ENCODE results near the gene VEGFC. TPM values are rescaled to one million over a fixed set of nuclear protein-coding genes. Genes with fewer than 3 reads are reported as not detected.

The VEGFC gene
- total RNA-seq, 1 donor from 2014 or later: 1.6 TPM

- Mint-ChIP-seq H3K9me3 (no peaks in the 10 kb centered on the region), H3K4me1 (peaks cover 30% of the 10 kb centered on the region), H3K4me3 (peak overlapping the region; percentile 89), H3K36me3 (no peaks in the 10 kb centered on the region), H3K27ac (no peak overlapping the region), H3K27me3 (ENCODE audit: insufficient read depth, low read depth) (peaks cover 11% of the 10 kb centered on the region)
- H2AFZ ChIP-seq (replicated peaks): peak overlapping the region; percentile 90
- H3K27ac ChIP-seq: no peak overlapping the region
- H3K27me3 ChIP-seq: peaks cover 45% of the 10 kb centered on the region
- H3K4me2 ChIP-seq: peak overlapping the region; percentile 82
- H3K36me3 ChIP-seq: no peaks in the 10 kb centered on the region
- no peaks in the 10 kb centered on the region for H3K4me1 ChIP-seq
- no peak overlapping the region for H3K9ac ChIP-seq
- H3F3A ChIP-seq (ENCODE audit: low read depth): peaks cover 12% of the 10 kb centered on the region
- no peaks in the 10 kb centered on the region for H3K79me2 ChIP-seq (ENCODE audit: low read depth)
- TF ChIP-seq EZH2 (IDR thresholded peaks at IDR 0.05): no peak
- TF ChIP-seq CTCF (IDR thresholded peaks at IDR 0.05): no peak
- TF ChIP-seq EZH2phosphoT487 (IDR thresholded peaks at IDR 0.05): no peak
- peak overlapping the region; percentile 50 for H3K4me3 ChIP-seq
- DNase-seq (ENCODE audit: low spot score): peak; percentile 13
- no peaks in the 10 kb centered on the region for H3K9me3 ChIP-seq (ENCODE audit: low read depth)
- H4K20me1 ChIP-seq (ENCODE audit: low read depth): no peaks in the 10 kb centered on the region
Observed at GRCh38 chr4:176793060-176793605, 411 bp upstream of the VEGFC start.

GRCh38 chr4:176791591-176792325, 964 bp downstream of the VEGFC start:
- H3K4me1 ChIP-seq: peaks cover under 1% of the 10 kb centered on the region
- H3K79me2 ChIP-seq (ENCODE audit: low read depth): no peaks in the 10 kb centered on the region
- DNase-seq (ENCODE audit: low spot score): peak; percentile 67
- no peak overlapping the region for H3K27ac ChIP-seq
- no peak overlapping the region for H3K27ac Mint-ChIP-seq
- peaks cover 11% of the 10 kb centered on the region for H3K27me3 Mint-ChIP-seq (ENCODE audit: insufficient read depth, low read depth)
- no peaks in the 10 kb centered on the region for H3K36me3 Mint-ChIP-seq
- H3K27me3 ChIP-seq: peaks cover 45% of the 10 kb centered on the region
- H3K4me3 Mint-ChIP-seq: peak overlapping the region; percentile 91
- H3K4me1 Mint-ChIP-seq: peaks cover 35% of the 10 kb centered on the region
- TF ChIP-seq EZH2 (IDR thresholded peaks at IDR 0.05) (peak; percentile 71), EZH2phosphoT487 (IDR thresholded peaks at IDR 0.05) (peak; percentile 66), CTCF (IDR thresholded peaks at IDR 0.05) (no peak)
- H3K4me3 ChIP-seq: peak overlapping the region; percentile 82
- H3K36me3 ChIP-seq: no peaks in the 10 kb centered on the region
- H3K9ac ChIP-seq: no peak overlapping the region
- H3K9me3 ChIP-seq (ENCODE audit: low read depth): no peaks in the 10 kb centered on the region
- peaks cover 12% of the 10 kb centered on the region for H3F3A ChIP-seq (ENCODE audit: low read depth)
- no peaks in the 10 kb centered on the region for H3K9me3 Mint-ChIP-seq
- H3K4me2 ChIP-seq: peak overlapping the region; percentile 94
- peak overlapping the region; percentile 99 for H2AFZ ChIP-seq (replicated peaks)
- H4K20me1 ChIP-seq (ENCODE audit: low read depth): no peaks in the 10 kb centered on the region

- H3K4me1 Mint-ChIP-seq: peaks cover 38% of the 10 kb centered on the region
Observed at GRCh38 chr4:176790398-176790797, 2.3 kb downstream of the VEGFC start.

More at GRCh38 chr4:176790398-176790797, 2.3 kb downstream of the VEGFC start:
- no peaks in the 10 kb centered on the region for H3K36me3 ChIP-seq
- H3K27ac ChIP-seq: no peak overlapping the region
- H3K27me3 Mint-ChIP-seq (ENCODE audit: insufficient read depth, low read depth): peaks cover 11% of the 10 kb centered on the region
- no peaks in the 10 kb centered on the region for H3K9me3 Mint-ChIP-seq
- H3K9me3 ChIP-seq (ENCODE audit: low read depth): no peaks in the 10 kb centered on the region
- no peaks in the 10 kb centered on the region for H4K20me1 ChIP-seq (ENCODE audit: low read depth)
- H3K4me3 Mint-ChIP-seq: peak overlapping the region; percentile 19
- no peak for TF ChIP-seq EZH2phosphoT487 (IDR thresholded peaks at IDR 0.05)
- TF ChIP-seq EZH2 (IDR thresholded peaks at IDR 0.05): no peak
- no peak for TF ChIP-seq CTCF (IDR thresholded peaks at IDR 0.05)
- peaks cover 45% of the 10 kb centered on the region for H3K27me3 ChIP-seq
- no peak overlapping the region for H3K9ac ChIP-seq
- no peaks in the 10 kb centered on the region for H3K36me3 Mint-ChIP-seq
- no peak for DNase-seq (ENCODE audit: low spot score)
- no peak overlapping the region for H2AFZ ChIP-seq (replicated peaks)
- no peak overlapping the region for H3K4me3 ChIP-seq
- H3F3A ChIP-seq (ENCODE audit: low read depth): peaks cover 12% of the 10 kb centered on the region
- H3K4me1 ChIP-seq: peaks cover 7% of the 10 kb centered on the region
- H3K79me2 ChIP-seq (ENCODE audit: low read depth): no peaks in the 10 kb centered on the region
- no peak overlapping the region for H3K4me2 ChIP-seq
- no peak overlapping the region for H3K27ac Mint-ChIP-seq

Measured in neural progenitor cell (in vitro differentiated cells).